Loucy (cell line): Measurements from ENCODE around the gene MMEL1.

Source experiments
- CTCF ChIP-seq: fragments of 200-600 bp; sonication (generic); conservative IDR thresholded peaks from 2 replicates; pipeline ENCODE4 v1.5.1; 2014; ENCODE audit warnings: mild to moderate bottlenecking, antibody characterized with exemption, low read length
- EZH2phosphoT487 ChIP-seq: fragments of 200-600 bp; IDR thresholded peaks from 2 replicates; pipeline ENCODE4 v1.6.1; 2018; ENCODE audit warnings: antibody characterized with exemption, mild to moderate bottlenecking, moderate library complexity, borderline replicate concordance

GRCh38 chr1:2591581-2592261 lies 41.1 kb downstream of the MMEL1 start:
- TF ChIP-seq CTCF = no peak
- TF ChIP-seq EZH2phosphoT487 = no peak
